Breast epithelium (tissue), 4 donors: ENCODE results near the gene RAD9B. TPM values are rescaled to one million over a fixed set of nuclear protein-coding genes. Genes with fewer than 3 reads are reported as not detected.

ENCODE experiments used
- DNase-seq, 2 donors: peaks; one replicate each; pipeline ENCODE4 v3.0.0-alpha.2; 2019; ENCODE audit warnings: low spot score in 2 of 2
- H3K27ac ChIP-seq, 2 donors: fragments of 200-600 bp; sonication (generic) in 1 of 2; one replicate each; pipeline ENCODE4 v1.5.1; 2016 to 2019; ENCODE audit warnings: mild to moderate bottlenecking in 1 of 2
- H3K27me3 ChIP-seq, 2 donors: fragments of 200-600 bp; sonication (generic) in 1 of 2; one replicate each; pipeline versions ENCODE4 v1.5.1 to v1.6.0; 2017 to 2019; ENCODE audit warnings: control low read depth in 1 of 2, mild to moderate bottlenecking in 1 of 2
- H3K36me3 ChIP-seq: fragments of 200-600 bp; one replicate; pipeline ENCODE4 v1.5.1; 2019
- H3K4me1 ChIP-seq, 2 donors: fragments of 200-600 bp; sonication (generic); one replicate each; pipeline ENCODE4 v1.5.1; 2016 to 2019; ENCODE audit warnings: control low read depth in 1 of 2
- H3K4me3 ChIP-seq, 3 donors: fragments of 200-600 bp; sonication (generic); 1 replicate in 2 of 3; 2 replicates in 1 of 3; pipeline ENCODE4 v1.5.1; 2016 to 2019; ENCODE audit warnings: mild to moderate bottlenecking in 3 of 3, moderate library complexity in 2 of 3
- H3K9me3 ChIP-seq, 2 donors: fragments of 200-600 bp; sonication (generic) in 1 of 2; one replicate each; pipeline ENCODE4 v1.5.1; 2016 to 2019; ENCODE audit warnings: control low read depth in 1 of 2
- CTCF ChIP-seq, 3 donors: fragments of 450-650 bp; IDR thresholded peaks; one replicate each; pipeline ENCODE4 v1.5.1; 2016 to 2017; ENCODE audit warnings: antibody characterized with exemption in 3 of 3, mild to moderate bottlenecking in 3 of 3, moderate library complexity in 3 of 3
- POLR2A ChIP-seq: fragments of 450-650 bp; IDR thresholded peaks from one replicate; pipeline ENCODE4 v1.6.1; 2016; ENCODE audit warnings: antibody characterized with exemption, mild to moderate bottlenecking, moderate library complexity
- POLR2AphosphoS5 ChIP-seq, 3 donors: sonication (generic); formaldehyde crosslinking; IDR thresholded peaks; one replicate each; pipeline ENCODE4 v1.6.1; 2017; ENCODE audit warnings: antibody characterized with exemption in 3 of 3
- intact Hi-C: fragments of 100-400 bp; cut with DNase I; formaldehyde crosslinking; loops from one replicate; pipeline ENCODE4 v1.15.1; 2023; ENCODE audit warnings: low total_unique reads
- total RNA-seq, 3 donors: library from RNA; depleted of rRNA; stranded (reverse); fragments of >200 nt; gene quantifications; one replicate each; pipeline ENCODE4 v1.1.0, GENCODE V29; 2016

RAD9B gene
- total RNA-seq, 3 donors from 2014 or later = 0.48 to 2.8 (median 0.66) TPM

- intact Hi-C loops = no loop called here
- H3K9me3 ChIP-seq = no peaks in the 10 kb centered on the region
- H3K4me3 ChIP-seq = peak overlapping the region; percentile 85 to 100 (median 90)
- no peak for TF ChIP-seq POLR2AphosphoS5 (IDR thresholded peaks at IDR 0.05)
- no peak for TF ChIP-seq CTCF (IDR thresholded peaks at IDR 0.05)
- no peak for TF ChIP-seq POLR2A
- H3K36me3 ChIP-seq = no peaks in the 10 kb centered on the region
- peak in 1 of 2 donors; percentile 61 for DNase-seq
- H3K4me1 ChIP-seq = peaks cover 0 to 3% of the 10 kb centered on the region in 2 donors
- H3K27me3 ChIP-seq = no peaks in the 10 kb centered on the region
- H3K27ac ChIP-seq = peak overlapping the region; percentile 86 to 95
Measured at GRCh38 chr12:110501399-110501751, 756 bp upstream of the RAD9B start.

GRCh38 chr12:110503432-110503831 lies 1.3 kb downstream of the RAD9B start:
- no peak overlapping the region for H3K27ac ChIP-seq
- no peaks in the 10 kb centered on the region for H3K36me3 ChIP-seq
- intact Hi-C loops = no loop called here
- H3K27me3 ChIP-seq = no peaks in the 10 kb centered on the region
- no peak for DNase-seq
- no peaks in the 10 kb centered on the region for H3K9me3 ChIP-seq
- H3K4me1 ChIP-seq = peaks cover 0 to 3% of the 10 kb centered on the region in 2 donors
- no peak for TF ChIP-seq POLR2AphosphoS5 (IDR thresholded peaks at IDR 0.05)
- TF ChIP-seq CTCF (IDR thresholded peaks at IDR 0.05) = no peak
- no peak for TF ChIP-seq POLR2A
- H3K4me3 ChIP-seq = no peak overlapping the region

DNA sequence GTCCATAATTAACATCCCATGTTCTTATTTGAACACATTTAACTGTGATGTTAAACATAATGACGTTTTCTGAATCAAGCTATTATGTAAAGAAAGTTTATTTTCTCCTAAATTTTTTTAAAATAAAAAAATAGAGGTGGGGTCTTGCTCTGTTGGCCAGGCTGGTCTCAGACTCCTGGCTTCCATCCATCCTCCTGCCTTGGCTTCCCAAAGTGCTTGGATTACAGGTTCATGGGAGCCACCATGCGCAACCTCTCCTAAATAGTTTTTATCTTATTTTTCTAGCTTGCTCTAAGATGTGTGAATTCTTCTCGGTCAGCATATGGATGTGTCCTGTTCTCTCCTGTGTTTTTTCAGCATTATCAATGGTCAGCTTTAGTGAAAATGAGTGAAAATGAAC lies 3.2 kb downstream of the RAD9B start:
- H3K36me3 ChIP-seq = no peaks in the 10 kb centered on the region
- H3K27me3 ChIP-seq = no peaks in the 10 kb centered on the region
- H3K9me3 ChIP-seq = no peaks in the 10 kb centered on the region
- no peak overlapping the region for H3K27ac ChIP-seq
- intact Hi-C loops = no loop called here
- H3K4me1 ChIP-seq = peaks cover 0 to 3% of the 10 kb centered on the region in 2 donors
- TF ChIP-seq POLR2AphosphoS5 (IDR thresholded peaks at IDR 0.05) (no peak), CTCF (IDR thresholded peaks at IDR 0.05) (no peak), POLR2A (no peak)
- no peak overlapping the region for H3K4me3 ChIP-seq
- no peak for DNase-seq

DNA sequence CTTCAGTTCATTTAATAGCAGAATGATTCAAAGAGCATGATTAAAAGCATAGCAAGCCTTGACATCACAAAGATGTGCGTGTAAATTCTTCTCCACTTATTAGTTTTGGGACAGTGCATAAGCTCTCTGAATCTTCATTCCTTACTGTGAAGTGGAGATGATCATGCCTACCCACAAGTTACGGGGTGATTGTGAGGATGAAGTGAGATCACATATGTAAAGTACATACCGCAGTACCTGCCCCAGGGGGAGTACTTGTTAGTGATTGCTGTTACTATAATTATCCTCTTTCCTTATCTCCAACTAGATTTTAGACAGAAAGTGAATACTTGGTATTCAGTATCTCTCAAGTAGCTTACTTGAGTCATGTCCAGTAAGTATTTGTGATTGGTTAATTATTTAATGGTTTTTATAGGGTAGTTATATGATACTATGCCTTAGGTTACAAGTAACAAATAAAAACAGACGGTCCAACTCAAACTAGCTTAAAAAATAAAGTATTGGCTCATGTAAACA lies 6.0 kb downstream of the RAD9B start:
- intact Hi-C loops = no loop called here
- Histone ChIP-seq H3K4me1 (no peaks in the 10 kb centered on the region), H3K9me3 (no peaks in the 10 kb centered on the region), H3K36me3 (no peaks in the 10 kb centered on the region), H3K4me3 (no peak overlapping the region), H3K27me3 (no peaks in the 10 kb centered on the region), H3K27ac (no peak overlapping the region)
- TF ChIP-seq CTCF (IDR thresholded peaks at IDR 0.05) = no peak
- TF ChIP-seq POLR2AphosphoS5 (IDR thresholded peaks at IDR 0.05) = no peak
- no peak for TF ChIP-seq POLR2A
- no peak for DNase-seq

DNA sequence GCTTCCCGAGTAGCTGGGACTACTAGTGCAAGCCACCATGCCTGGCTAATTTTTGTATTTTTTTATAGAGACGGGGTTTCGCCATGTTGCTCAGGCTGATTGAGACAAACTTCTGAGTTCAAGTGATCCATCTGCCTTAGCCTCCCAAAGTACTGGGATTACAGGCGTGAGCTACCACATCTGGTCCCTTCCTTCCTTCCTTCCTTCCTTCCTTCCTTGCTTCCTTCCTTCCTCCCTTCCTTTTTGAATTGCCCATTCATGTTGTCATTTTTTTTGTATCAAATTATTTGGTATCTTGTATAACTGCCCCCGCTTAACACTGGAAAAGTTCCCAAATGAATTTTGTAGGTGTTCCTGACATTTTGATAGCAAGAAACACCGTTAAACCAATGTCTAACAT lies 11.7 kb downstream of the RAD9B start:
- H3K36me3 ChIP-seq = no peaks in the 10 kb centered on the region
- TF ChIP-seq POLR2AphosphoS5 (IDR thresholded peaks at IDR 0.05) = no peak
- TF ChIP-seq CTCF (IDR thresholded peaks at IDR 0.05) = no peak
- no peak for TF ChIP-seq POLR2A
- H3K9me3 ChIP-seq = no peaks in the 10 kb centered on the region
- no peaks in the 10 kb centered on the region for H3K4me1 ChIP-seq
- no peaks in the 10 kb centered on the region for H3K27me3 ChIP-seq
- DNase-seq = no peak
- no peak overlapping the region for H3K27ac ChIP-seq
- intact Hi-C loops = loop anchor here (5.0 kb wide), 1 partner anchor 88 kb away; no protein-coding TSS in a partner anchor
- no peak overlapping the region for H3K4me3 ChIP-seq
